Measurements from ENCODE around the gene ANKRD35. TPM values are rescaled to one million over a fixed set of nuclear protein-coding genes. Genes with fewer than 3 reads are reported as not detected.
"Not testable (repeated sequence)": the region's sequence is repeated elsewhere in the genome, so short reads cannot be mapped to it uniquely, and the experiment has no call there.

The ANKRD35 gene
- total and polyA plus RNA-seq, 8 donors = 1.4 to 4.8 (median 4.0) TPM

GRCh38 chr1:145828367-145829026, 57.2 kb downstream of the ANKRD35 start:
- Histone ChIP-seq H3K27ac (no peak overlapping the region), H3K4me1 (peaks cover 0 to 17% of the 10 kb centered on the region in 2 donors), H3K36me3 (peaks cover 0 to 77% of the 10 kb centered on the region in 2 donors), H3K27me3 (no peaks in the 10 kb centered on the region), H3K4me3 (no peak overlapping the region), H3K9me3 (no peaks in the 10 kb centered on the region)
- ATAC-seq (no peak), DNase-seq (no peak)
- intact Hi-C loops (cut with DNase I) = no loop called here
- TF ChIP-seq CTCF (IDR thresholded peaks at IDR 0.05) = no peak

GRCh38 chr1:145827966-145828365, 57.7 kb downstream of the ANKRD35 start:
- H3K27me3 ChIP-seq = no peaks in the 10 kb centered on the region
- TF ChIP-seq CTCF (IDR thresholded peaks at IDR 0.05) = no peak
- H3K27ac ChIP-seq = no peak overlapping the region
- DNase-seq (no peak), ATAC-seq (no peak)
- H3K4me1 ChIP-seq = peaks cover 0 to 17% of the 10 kb centered on the region in 2 donors
- peaks cover 0 to 71% of the 10 kb centered on the region in 2 donors for H3K36me3 ChIP-seq
- H3K4me3 ChIP-seq = no peak overlapping the region
- intact Hi-C loops (cut with DNase I) = no loop called here
- H3K9me3 ChIP-seq = no peaks in the 10 kb centered on the region

GRCh38 chr1:145826030-145826429, 59.6 kb downstream of the ANKRD35 start:
- intact Hi-C loops (cut with DNase I) = no loop called here
- peaks cover 0 to 52% of the 10 kb centered on the region in 2 donors for H3K36me3 ChIP-seq
- DNase-seq = no peak
- no peaks in the 10 kb centered on the region for H3K27me3 ChIP-seq
- no peak for TF ChIP-seq CTCF (IDR thresholded peaks at IDR 0.05)
- H3K4me1 ChIP-seq = peaks cover 0 to 17% of the 10 kb centered on the region in 2 donors
- H3K27ac ChIP-seq = no peak overlapping the region
- H3K4me3 ChIP-seq = no peak overlapping the region
- H3K9me3 ChIP-seq = no peaks in the 10 kb centered on the region
- no peak for ATAC-seq

- ATAC-seq (no peak), DNase-seq (no peak)
- Histone ChIP-seq H3K4me1 (peaks cover 0 to 17% of the 10 kb centered on the region in 2 donors), H3K27ac (peak overlapping the region; percentile 94 to 97), H3K27me3 (no peaks in the 10 kb centered on the region), H3K4me3 (peak overlapping the region; percentile 73), H3K9me3 (no peaks in the 10 kb centered on the region), H3K36me3 (peaks cover 0 to 36% of the 10 kb centered on the region in 2 donors)
- intact Hi-C loops (cut with DNase I) = no loop called here
- TF ChIP-seq CTCF (IDR thresholded peaks at IDR 0.05) = no peak
Observed at GRCh38 chr1:145824499-145824842, 61.2 kb downstream of the ANKRD35 start.

- intact Hi-C loops (cut with DNase I) = no loop called here
Observed at GRCh38 chr1:145823565-145824498, 61.8 kb downstream of the ANKRD35 start, which contains the start of the genes POLR3C and RNF115. TSS of gene POLR3C (plus strand) at chr1:145824200. CDS start at chr1:145825777, 1,577 bp downstream. TSS of gene RNF115 (minus strand) at chr1:145824095. CDS start at chr1:145823873, 222 bp downstream.

GRCh38 chr1:145822779-145823331, 62.8 kb downstream of the ANKRD35 start:
- H3K27me3 ChIP-seq; H3K27ac ChIP-seq; ATAC-seq; intact Hi-C loops (cut with DNase I); H3K9me3 ChIP-seq; DNase-seq: not testable (repeated sequence)
- Histone ChIP-seq H3K4me1 (peaks cover 0 to 17% of the 10 kb centered on the region in 2 donors), H3K36me3 (peaks cover 0 to 20% of the 10 kb centered on the region in 2 donors), H3K4me3 (peak overlapping the region in 1 of 2 donors; percentile 73)

More at GRCh38 chr1:145823565-145824498, 61.8 kb downstream of the ANKRD35 start, which contains the start of the genes POLR3C and RNF115:
- Histone ChIP-seq H3K9me3 (no peaks in the 10 kb centered on the region), H3K36me3 (peaks cover 0 to 30% of the 10 kb centered on the region in 2 donors), H3K4me3 (peak within 1 kb of the TSS; percentile 73), H3K4me1 (peaks cover 0 to 17% of the 10 kb centered on the region in 2 donors), H3K27me3 (no peaks in the 10 kb centered on the region), H3K27ac (peak within 1 kb of the TSS; percentile 94 to 97)
- DNase-seq (peak; percentile 87 to 98 (median 92)), ATAC-seq (peak; percentile 96)
- no peak for TF ChIP-seq CTCF (IDR thresholded peaks at IDR 0.05)

GRCh38 chr1:145818095-145818494, 67.6 kb downstream of the ANKRD35 start:
- H3K27me3 ChIP-seq; ATAC-seq; H3K27ac ChIP-seq; H3K9me3 ChIP-seq; H3K36me3 ChIP-seq; H3K4me1 ChIP-seq; intact Hi-C loops (cut with DNase I); H3K4me3 ChIP-seq; DNase-seq: not testable (repeated sequence)

All from left lung (tissue), 10 donors.